Muscle of arm (tissue), 12 donors: ENCODE measurements around the gene RNF39. TPM values are rescaled to one million over a fixed set of nuclear protein-coding genes. Genes with fewer than 3 reads are reported as not detected.
A peak's percentile ranks its signal among the peaks of the same experiment; 100 is the strongest.
"Not testable (repeated sequence)": the region's sequence is repeated elsewhere in the genome, so short reads cannot be mapped to it uniquely, and the experiment has no call there.

Experiments
- DNase-seq: peaks from one replicate; pipeline ENCODE4 v3.0.0-alpha.2; 2013
- polyA plus RNA-seq, 12 donors: library from polyadenylated mRNA; unstranded; fragments of 120-200 nt; gene quantifications; one replicate each; pipeline ENCODE4 v1.2.1, GENCODE V29; 2013; ENCODE audit not compliant: insufficient read length in 12 of 12

RNF39 gene
- polyA plus RNA-seq, 12 donors, result 0.29 to 5.0 (median 0.63) TPM; not detected in 2

- no peak for DNase-seq
Observed at GRCh38 chr6:30062471-30063178, 12.9 kb downstream of the RNF39 start.

DNA sequence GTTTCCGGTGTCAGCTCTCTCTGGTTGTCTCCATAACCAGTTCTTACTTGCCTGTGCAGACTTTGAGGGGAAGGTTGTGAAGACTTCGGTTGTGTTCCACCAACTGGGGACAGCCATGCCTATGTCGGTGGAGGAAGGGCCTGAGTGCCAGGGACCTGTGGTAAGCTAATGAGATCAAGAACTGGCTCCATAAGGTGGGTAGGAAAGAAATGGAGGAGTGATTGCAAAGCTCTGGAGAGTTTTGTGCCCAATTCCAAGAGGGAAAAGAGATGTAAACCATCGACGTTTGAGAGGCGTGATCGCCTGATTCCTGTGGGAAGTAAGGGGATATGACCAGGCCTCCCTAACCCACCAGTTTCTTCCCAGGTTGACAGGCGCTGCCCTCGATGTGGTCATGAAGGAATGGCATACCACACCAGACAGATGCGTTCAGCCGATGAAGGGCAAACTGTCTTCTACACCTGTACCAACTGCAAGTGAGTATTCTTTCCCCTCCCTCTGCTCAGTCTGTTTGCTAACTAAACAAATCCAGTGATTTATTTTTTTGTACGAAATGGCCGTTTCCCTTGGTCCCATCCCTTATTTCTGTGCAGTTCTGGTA, 13.6 kb downstream of the RNF39 start:
- no peak for DNase-seq

GRCh38 chr6:30061092-30061857, 14.3 kb downstream of the RNF39 start, which contains the start of gene POLR1H:
POLR1H (plus strand) TSS chr6:30061265; CDS start chr6:30061525, 260 bp downstream.
- peak; percentile 96 for DNase-seq

GRCh38 chr6:30060606-30061091, 14.9 kb downstream of the RNF39 start:
- no peak for DNase-seq

- DNase-seq, result no peak
Observed at GRCh38 chr6:30055513-30055912, 20.1 kb downstream of the RNF39 start.

DNA sequence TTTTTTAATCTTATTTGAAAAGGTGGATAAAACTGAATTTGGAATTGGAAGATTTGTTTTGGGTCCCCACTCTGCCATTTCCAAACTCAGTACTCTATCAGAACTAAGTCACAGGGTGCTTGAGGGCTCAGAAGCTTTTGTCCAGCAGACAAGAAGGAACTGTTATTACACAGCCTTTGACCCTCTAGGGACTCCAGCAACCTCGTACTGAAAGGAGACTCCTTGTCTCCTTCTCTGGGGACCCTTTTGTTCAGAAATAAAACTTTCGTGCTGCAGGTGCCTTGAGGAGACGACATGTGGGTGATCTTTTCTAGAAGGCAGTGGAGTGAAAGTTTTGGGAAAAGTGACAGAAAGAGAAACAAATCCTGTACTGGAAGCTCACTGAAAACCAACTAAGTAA, 21.9 kb downstream of the RNF39 start:
- DNase-seq, result no peak

GRCh38 chr6:30047220-30047619, 28.3 kb downstream of the RNF39 start:
- DNase-seq, result no peak

- DNase-seq, result no peak
Observed at GRCh38 chr6:30044630-30045029, 30.9 kb downstream of the RNF39 start.

- no peak for DNase-seq
Observed at GRCh38 chr6:30043744-30044143, 31.8 kb downstream of the RNF39 start.

DNA sequence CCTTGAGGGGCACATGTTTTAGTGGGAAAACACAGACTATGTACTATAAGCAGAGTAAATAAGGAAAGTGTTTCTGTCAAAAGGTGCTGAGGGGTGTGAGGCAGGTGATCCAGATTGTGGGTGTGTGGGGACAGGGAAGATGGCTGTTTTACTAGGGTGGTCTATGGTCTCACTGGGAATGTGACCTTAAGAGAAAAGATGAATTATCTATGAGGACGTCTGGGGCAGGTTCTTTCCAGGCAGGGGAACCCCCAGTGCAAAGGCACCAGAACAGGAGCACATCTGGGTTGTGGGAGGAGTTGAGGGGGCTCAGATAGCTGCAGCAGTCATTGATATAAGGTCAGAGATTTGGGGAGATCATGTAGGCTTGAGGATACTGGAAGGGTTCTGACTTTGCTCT, 32.7 kb downstream of the RNF39 start:
- DNase-seq, result no peak

GRCh38 chr6:30042476-30042875, 33.1 kb downstream of the RNF39 start:
- DNase-seq, result no peak

DNA sequence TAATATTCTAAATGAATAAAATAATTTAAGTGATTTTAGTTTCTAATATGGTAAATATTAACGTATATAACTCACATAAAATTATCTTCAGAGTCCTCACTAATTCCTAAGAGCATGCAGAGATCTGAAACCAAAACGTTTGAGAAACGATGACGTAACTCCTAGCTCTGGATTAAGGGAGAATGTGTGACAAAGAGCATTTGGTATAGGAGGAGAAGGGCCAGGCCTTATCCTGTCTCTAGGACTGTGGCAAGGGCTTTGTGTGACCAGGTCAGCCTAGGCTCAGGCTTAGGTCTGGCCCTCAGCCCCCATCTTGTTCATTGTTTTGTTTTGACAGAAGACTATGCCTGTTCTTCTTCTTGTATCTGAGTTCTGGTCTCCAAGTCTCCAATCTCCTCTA, 33.7 kb downstream of the RNF39 start:
- no peak for DNase-seq

- no peak for DNase-seq
Observed at GRCh38 chr6:30041221-30041620, 34.3 kb downstream of the RNF39 start.

- DNase-seq, result no peak
Observed at GRCh38 chr6:30037182-30037788, 38.3 kb downstream of the RNF39 start.

DNA sequence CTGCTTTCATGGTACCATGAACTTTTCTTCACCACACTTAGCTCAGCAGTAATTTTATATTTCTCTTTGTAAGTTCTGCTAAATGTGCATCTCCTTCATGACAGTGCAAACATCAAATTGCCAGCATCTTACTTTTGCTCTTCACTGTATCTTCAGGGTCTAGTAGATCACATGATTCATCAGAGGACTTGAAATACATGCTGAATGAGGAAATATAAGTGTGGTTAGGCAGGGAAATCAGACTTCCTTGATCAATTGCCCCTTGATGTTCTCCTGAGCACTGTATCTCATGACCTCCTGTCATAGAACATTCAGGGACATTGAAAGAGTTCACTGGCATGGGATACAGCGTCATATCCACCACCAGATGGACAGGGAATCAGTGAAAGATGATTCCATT, 39.8 kb downstream of the RNF39 start:
- DNase-seq, result no peak

DNA sequence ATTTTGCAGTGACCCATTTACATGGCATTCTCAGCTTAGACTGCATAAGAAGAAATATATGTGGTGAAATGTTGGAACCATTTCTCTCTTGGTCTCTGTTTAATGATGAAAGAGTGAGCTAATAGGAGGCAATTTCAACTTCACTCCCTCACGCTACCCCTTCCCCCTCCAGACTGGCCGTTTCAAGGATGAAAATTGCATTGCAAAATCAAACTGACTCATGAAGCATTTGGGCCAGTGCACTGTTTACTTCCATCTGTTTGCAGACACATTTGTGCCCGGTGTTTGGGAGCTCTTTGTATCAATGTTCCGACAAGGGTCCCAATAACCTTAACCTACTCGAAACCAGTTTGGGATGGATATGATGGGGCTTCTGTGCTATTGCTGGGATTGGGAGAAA, 42.1 kb downstream of the RNF39 start:
- not testable (repeated sequence) for DNase-seq

- DNase-seq, result no peak
Observed at GRCh38 chr6:30031381-30031780, 44.2 kb downstream of the RNF39 start.

GRCh38 chr6:30029588-30029987, 46.0 kb downstream of the RNF39 start:
- DNase-seq, result no peak

DNA sequence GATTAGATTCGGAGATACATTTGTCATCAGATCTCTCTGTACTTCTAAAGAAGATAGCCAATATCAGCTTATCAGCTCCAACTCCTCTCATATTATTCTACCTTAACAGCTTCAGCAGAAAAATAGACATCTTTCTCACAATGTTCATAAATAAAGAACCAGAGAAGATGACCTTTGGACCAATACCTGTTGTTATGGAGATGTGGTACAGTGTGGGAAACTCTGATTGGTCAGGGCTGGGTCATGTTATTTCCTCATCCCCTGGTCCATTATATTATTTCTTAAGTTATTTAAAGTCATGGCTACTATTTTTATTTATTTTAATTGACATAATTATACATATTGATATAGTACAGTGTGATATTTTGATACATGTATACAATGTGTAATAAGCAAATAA, 50.4 kb downstream of the RNF39 start:
- DNase-seq, result no peak

DNA sequence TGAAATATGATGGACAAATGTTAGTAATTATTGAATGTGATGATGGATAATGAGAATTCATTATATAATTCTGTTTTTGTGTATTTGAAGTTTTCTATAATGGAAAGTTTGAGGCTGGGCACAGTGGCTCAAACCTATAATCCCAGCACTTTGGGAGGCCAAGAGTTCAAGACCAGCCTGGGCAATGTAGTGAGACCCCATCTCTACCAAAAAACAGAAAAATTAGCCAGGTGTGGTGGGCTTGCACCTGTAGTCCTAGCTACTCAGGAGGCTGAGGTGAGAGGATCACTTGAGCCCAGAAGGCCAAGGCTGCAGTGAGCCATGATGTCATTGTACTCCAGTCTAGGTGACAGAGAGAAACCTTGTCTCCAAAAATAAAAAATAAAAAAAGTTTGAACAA, 52.9 kb downstream of the RNF39 start:
- not testable (repeated sequence) for DNase-seq

DNA sequence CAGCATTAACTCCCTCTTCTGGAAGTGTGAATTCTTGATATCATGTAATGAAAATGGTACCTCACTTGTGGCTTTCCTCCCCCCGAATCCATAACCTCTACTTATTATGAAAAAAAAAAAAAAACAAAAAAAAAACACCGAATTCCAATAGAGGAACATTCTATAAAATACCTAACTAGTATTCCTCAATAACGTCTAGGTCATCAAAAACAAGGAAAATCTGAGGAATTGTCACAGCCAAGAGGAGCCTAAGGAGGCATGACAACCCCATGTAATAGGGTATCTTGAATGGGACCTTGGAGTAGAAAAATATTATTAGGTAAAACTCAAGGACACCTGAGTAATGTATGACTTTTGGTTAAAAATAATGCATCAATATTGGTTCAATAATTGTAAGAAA, 53.4 kb downstream of the RNF39 start:
- DNase-seq, result no peak

- DNase-seq, result no peak
Observed at GRCh38 chr6:30020626-30021025, 54.9 kb downstream of the RNF39 start.
